ENCODE measurements around the gene KCTD11.

- no peak for TF ChIP-seq CTCF (IDR thresholded peaks at IDR 0.05 in 2 of 3, conservative IDR thresholded peaks at IDR 0.05 in 1 of 3; ENCODE audit: borderline replicate concordance in 1 of 3, insufficient read depth in 1 of 3, low read depth in 2 of 3, low read length in 2 of 3)
- TF ChIP-seq RAD21 (IDR thresholded peaks at IDR 0.05; ENCODE audit: low read depth), result no peak
- no peak for TF ChIP-seq POLR2A (IDR thresholded peaks at IDR 0.05; ENCODE audit: borderline replicate concordance, extremely low read depth, insufficient read depth, insufficient read length)
- TF ChIP-seq EZH2 (IDR thresholded peaks at IDR 0.05), result no peak
- TF ChIP-seq REST (IDR thresholded peaks at IDR 0.05; ENCODE audit: low read depth), result no peak
- no peak for TF ChIP-seq YY1 (IDR thresholded peaks at IDR 0.05; ENCODE audit: extremely low read depth, insufficient replicate concordance, low read depth, low read length)
- TF ChIP-seq SIN3A (IDR thresholded peaks at IDR 0.05; ENCODE audit: low read depth), result no peak
Observed at GRCh38 chr17:7383742-7384488, 32.0 kb downstream of the KCTD11 start.
